Measurements from ENCODE around the gene GNG7.
"Not testable (repeated sequence)": the region's sequence is repeated elsewhere in the genome, so short reads cannot be mapped to it uniquely, and the experiment has no call there.

The GNG7 gene

GRCh38 chr19:2497186-2497585, 205.3 kb downstream of the GNG7 start:
- no peak for DNase-seq

GRCh38 chr19:2495651-2496316, 206.7 kb downstream of the GNG7 start:
- DNase-seq = no peak

- no peak for DNase-seq
These were observed 207.3 kb downstream of the GNG7 start for GRCh38 chr19:2495130-2495641.

GRCh38 chr19:2494447-2495129, 207.9 kb downstream of the GNG7 start:
- DNase-seq = peak; percentile 42

GRCh38 chr19:2494084-2494446, 208.4 kb downstream of the GNG7 start:
- no peak for DNase-seq

GRCh38 chr19:2493448-2493847, 209.0 kb downstream of the GNG7 start:
- DNase-seq = not testable (repeated sequence)

GRCh38 chr19:2492870-2493269, 209.6 kb downstream of the GNG7 start:
- DNase-seq = no peak

- DNase-seq = peak; percentile 66
These were observed 211.2 kb downstream of the GNG7 start for GRCh38 chr19:2491130-2491801.

- DNase-seq = no peak
These were observed 211.8 kb downstream of the GNG7 start for GRCh38 chr19:2490659-2491058.

- no peak for DNase-seq
These were observed 213.4 kb downstream of the GNG7 start for GRCh38 chr19:2488942-2489731.

GRCh38 chr19:2488405-2488941, 214.0 kb downstream of the GNG7 start:
- DNase-seq = no peak

GRCh38 chr19:2487842-2488241, 214.7 kb downstream of the GNG7 start:
- no peak for DNase-seq

- no peak for DNase-seq
These were observed 215.4 kb downstream of the GNG7 start for GRCh38 chr19:2487090-2487489.

GRCh38 chr19:2485428-2485827, 217.1 kb downstream of the GNG7 start:
- DNase-seq = no peak

- no peak for DNase-seq
These were observed 218.1 kb downstream of the GNG7 start for GRCh38 chr19:2484178-2484937.

GRCh38 chr19:2483484-2484151, 218.9 kb downstream of the GNG7 start:
- no peak for DNase-seq

- DNase-seq = no peak
These were observed 219.4 kb downstream of the GNG7 start for GRCh38 chr19:2483084-2483483.

- no peak for DNase-seq
These were observed 220.0 kb downstream of the GNG7 start for GRCh38 chr19:2482354-2483038.

- DNase-seq = no peak
These were observed 221.0 kb downstream of the GNG7 start for GRCh38 chr19:2481466-2481865.

- DNase-seq = no peak
These were observed 222.8 kb downstream of the GNG7 start for GRCh38 chr19:2479556-2480194.

Data from T1000 (cell line).